NCI-H510A (cell line): Measurements from ENCODE around the gene PPP2R2C.

Experiments
- DNase-seq: peaks from one replicate; lab custom pipeline; 2025; lab: John Stamatoyannopoulos, UW

PPP2R2C gene

DNA sequence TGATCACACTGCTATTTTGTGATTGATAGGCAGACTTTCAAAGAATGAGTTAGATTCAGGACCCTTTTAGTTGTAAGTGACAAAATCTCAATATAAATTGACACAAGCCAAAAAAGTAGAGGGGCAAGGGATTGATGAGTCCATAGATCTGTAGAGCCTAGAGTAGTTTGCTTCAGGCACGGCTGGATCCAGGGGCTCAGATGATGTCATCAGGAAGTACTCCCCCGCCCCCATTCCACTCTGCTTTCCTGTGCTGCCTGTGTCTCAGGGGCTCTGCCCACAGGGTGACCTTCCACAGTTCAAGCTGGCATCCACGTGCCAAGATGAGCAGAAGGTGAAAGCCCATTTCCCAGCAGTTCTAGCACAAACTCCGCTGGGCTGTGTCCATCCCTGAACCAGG, 189.1 kb downstream of the PPP2R2C start:
- no peak for DNase-seq

GRCh38 chr4:6282314-6282771, 190.1 kb downstream of the PPP2R2C start:
- no peak for DNase-seq

- DNase-seq: no peak
Observed at GRCh38 chr4:6281436-6282313, 190.7 kb downstream of the PPP2R2C start.

DNA sequence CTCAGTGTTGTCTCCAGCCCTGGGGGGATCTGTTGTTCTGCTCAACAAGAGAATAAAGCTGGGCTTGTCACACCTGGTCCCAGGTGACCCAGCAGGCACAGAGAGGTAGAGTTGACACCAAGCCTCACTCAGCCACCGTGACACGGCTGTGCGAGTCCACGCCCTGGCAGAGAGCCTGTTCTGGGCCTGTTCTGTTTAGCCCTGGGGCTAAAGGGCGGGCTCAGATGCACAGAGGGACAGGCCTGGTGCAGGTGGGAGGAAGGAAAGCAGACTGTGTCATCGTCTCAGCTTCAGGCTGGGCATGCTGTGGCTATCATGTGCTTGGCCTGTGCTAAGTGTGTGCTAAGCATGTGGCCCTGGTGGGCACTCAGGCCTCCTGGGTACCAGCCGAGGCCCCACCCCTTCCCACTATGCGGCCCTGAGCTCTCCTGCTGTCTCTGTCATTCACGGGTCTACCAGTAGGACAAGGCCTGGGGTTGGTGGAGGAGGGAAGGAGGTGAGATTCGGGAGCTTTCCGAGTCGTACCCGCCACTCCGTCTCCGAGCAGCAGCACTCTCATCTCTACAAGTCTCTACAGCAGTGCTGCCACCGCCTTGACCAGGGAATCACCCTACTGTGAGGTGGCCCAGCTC, 191.9 kb downstream of the PPP2R2C start:
- DNase-seq: no peak

GRCh38 chr4:6279582-6280289, 192.7 kb downstream of the PPP2R2C start:
- no peak for DNase-seq

GRCh38 chr4:6278801-6279197, 193.6 kb downstream of the PPP2R2C start:
- DNase-seq: no peak

- no peak for DNase-seq
Observed at GRCh38 chr4:6277935-6278800, 194.2 kb downstream of the PPP2R2C start.

- no peak for DNase-seq
Observed at GRCh38 chr4:6277139-6277802, 195.1 kb downstream of the PPP2R2C start.

DNA sequence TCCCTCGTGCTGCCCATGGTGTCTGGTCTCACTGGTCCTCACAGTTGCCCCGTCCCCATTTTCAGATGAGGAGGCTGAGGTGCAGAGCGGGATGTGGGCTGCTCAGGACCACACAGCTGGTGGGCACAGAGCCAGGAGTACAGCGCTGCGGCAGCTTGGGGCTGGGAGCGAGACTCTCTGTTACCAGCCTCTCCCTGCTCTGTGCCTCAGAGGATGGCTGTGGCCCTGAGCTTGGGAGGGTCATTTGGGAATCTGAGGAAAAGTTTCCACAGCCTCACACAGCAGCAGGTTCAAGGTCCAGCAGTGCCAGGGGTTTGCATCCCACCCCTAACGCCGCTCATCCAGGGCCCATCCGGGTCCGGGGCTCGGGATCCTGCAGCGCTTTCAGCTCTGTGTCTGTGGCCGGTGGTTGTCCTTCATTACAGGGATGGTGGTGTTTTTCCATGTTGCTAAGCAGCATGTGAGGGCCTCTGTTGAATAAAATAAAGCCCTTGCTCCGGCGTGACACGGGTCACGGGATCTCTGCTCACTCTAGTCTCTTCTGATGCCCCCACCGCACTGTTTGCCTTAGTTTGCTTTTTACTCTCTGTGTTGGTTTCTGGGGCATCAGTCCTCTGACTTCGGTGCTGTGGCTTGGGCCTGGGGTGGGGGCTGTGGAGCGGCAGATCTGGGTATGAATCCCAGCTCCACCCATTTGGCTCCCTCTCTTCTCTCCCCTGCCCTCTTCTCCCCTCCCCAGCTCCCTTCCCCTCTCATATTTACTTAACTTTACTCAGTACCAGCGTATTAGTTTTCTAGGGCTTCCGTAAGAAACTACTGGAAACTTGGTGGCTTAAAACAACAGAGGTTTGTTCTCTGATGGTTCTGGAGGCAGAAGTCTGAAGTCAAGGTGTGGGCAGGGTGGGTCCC, 196.3 kb downstream of the PPP2R2C start:
- no peak for DNase-seq

DNA sequence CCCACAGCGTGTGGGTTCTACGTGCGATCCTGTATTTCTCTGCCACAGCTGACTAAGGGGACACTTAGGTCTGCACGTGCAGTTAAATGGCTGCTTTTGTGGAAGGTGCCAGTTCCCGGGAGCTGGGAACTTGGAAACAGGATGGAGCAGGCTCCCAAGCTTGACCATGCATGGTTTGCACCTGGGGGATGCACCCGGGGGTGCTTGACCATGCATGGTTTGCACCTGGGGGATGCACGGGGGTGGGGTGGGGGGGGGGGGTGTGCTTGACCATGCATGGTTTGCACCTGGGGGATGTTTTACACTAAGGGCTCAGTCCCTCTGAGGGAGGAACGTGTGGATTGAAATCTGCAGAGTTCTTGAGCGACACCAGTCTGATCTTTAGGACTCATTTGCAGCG, 197.1 kb downstream of the PPP2R2C start:
- no peak for DNase-seq

GRCh38 chr4:6273661-6273990, 198.8 kb downstream of the PPP2R2C start:
- no peak for DNase-seq

- no peak for DNase-seq
Observed at GRCh38 chr4:6272863-6273660, 199.4 kb downstream of the PPP2R2C start.

DNA sequence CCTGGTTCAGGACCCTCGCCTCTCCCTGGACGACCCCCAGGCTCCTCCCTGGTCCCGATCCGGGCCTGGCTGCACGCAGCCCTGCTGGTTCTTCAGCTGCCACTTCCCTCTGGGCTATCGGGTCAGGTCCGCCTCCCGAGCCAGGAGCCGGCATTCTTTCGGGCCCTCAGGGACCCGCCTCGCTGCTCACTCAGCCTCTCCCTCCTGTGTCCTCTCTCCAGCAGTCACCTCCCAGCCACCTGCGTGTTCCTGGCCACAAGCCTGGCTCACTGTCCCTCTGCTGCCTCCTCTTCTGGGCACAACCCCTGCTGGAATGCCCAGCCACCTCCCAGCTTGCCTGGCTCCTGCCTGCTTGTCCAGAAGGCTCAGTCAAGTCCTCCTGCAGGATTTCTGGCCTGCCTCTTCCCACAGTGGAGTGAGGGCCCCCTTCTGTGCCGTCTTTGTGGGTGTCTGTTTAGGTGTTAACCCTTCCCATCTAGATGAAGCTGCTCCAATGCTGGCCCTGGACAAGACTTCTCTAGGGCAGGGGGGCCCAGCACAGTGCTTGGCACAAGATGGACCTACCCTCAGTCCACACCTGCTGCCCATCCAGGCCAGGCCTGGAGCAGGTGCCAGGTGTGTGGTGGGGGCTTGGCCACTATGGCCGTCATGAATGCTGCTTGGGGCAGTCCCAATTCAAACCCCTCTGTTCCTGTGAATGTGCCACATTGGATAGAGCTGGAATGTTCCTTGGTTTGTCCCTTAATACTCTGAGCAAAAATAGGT, 200.5 kb downstream of the PPP2R2C start:
- no peak for DNase-seq

GRCh38 chr4:6271206-6271605, 201.2 kb downstream of the PPP2R2C start:
- no peak for DNase-seq

DNA sequence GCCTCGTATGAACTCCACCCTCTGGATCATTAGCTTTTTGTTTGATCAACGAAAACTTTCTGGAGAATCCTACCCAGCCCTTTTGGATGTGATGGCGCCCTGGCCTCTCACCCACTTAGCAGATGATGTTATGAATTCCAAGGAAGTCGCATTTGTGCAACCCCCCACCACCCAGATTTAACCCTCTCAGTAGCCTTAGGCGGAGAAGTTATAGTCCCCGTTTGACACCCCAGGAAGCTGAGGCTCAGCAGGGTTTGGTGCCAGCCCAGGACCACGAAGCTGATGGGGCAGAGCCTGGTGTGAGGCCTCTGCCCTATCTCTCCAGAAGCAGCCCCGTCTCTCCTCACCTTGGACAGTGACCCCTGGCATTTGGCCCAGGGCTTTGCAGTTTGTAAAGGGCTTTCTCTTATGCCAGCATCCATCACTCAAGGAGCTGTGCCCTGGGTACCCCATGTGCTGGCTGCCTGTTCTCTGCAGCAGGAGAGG, 201.7 kb downstream of the PPP2R2C start:
- DNase-seq: no peak
